ENCODE measurements around the gene FBXW7. TPM values are rescaled to one million over a fixed set of nuclear protein-coding genes. Genes with fewer than 3 reads are reported as not detected.

FBXW7 gene
- total RNA-seq, 4 donors from 2014 or later = 20.9 to 47.3 (median 39.5) TPM

GRCh38 chr4:152344001-152344400 is 191.9 kb downstream of the FBXW7 start:
- TF ChIP-seq CTCF (IDR thresholded peaks at IDR 0.05; ENCODE audit: low read depth) = no peak

- TF ChIP-seq CTCF (IDR thresholded peaks at IDR 0.05; ENCODE audit: low read depth) = no peak
Measured at GRCh38 chr4:152342293-152342692, 193.6 kb downstream of the FBXW7 start.

GRCh38 chr4:152340818-152341217 is 195.1 kb downstream of the FBXW7 start:
- TF ChIP-seq CTCF (IDR thresholded peaks at IDR 0.05; ENCODE audit: low read depth) = no peak

GRCh38 chr4:152339576-152339975 is 196.3 kb downstream of the FBXW7 start:
- no peak for TF ChIP-seq CTCF (IDR thresholded peaks at IDR 0.05; ENCODE audit: low read depth)

GRCh38 chr4:152334931-152335330 is 201.0 kb downstream of the FBXW7 start:
- no peak for TF ChIP-seq CTCF (IDR thresholded peaks at IDR 0.05; ENCODE audit: low read depth)

GRCh38 chr4:152331042-152331441 is 204.8 kb downstream of the FBXW7 start:
- TF ChIP-seq CTCF (IDR thresholded peaks at IDR 0.05; ENCODE audit: low read depth) = no peak

GRCh38 chr4:152328582-152328981 is 207.3 kb downstream of the FBXW7 start:
- TF ChIP-seq CTCF (IDR thresholded peaks at IDR 0.05; ENCODE audit: low read depth) = no peak
